HG03457 (cell line): ENCODE measurements around the gene DDX6.
"Not testable (repeated sequence)": the region's sequence is repeated elsewhere in the genome, so short reads cannot be mapped to it uniquely, and the experiment has no call there.

Source experiments
- ATAC-seq: cut with Tn5 transposase; IDR thresholded peaks from one replicate; pipeline ENCODE4 v1.9.1; 2021; ENCODE audit warnings: moderate number of reproducible peaks; ENCODE audit not compliant: unreplicated experiment

The DDX6 gene

GRCh38 chr11:118791111-118791960 lies at the start of gene DDX6:
DDX6 (minus strand) TSS chr11:118791164; CDS start chr11:118786251, 4,913 bp downstream.
- no peak for ATAC-seq

GRCh38 chr11:118838905-118839553 lies 48.1 kb upstream of the DDX6 start:
- ATAC-seq = no peak

- no peak for ATAC-seq
Observed at GRCh38 chr11:118837868-118838267, 46.9 kb upstream of the DDX6 start.

- no peak for ATAC-seq
Observed at GRCh38 chr11:118834427-118835028, 43.6 kb upstream of the DDX6 start.

- ATAC-seq = no peak
Observed at GRCh38 chr11:118827118-118827517, 36.2 kb upstream of the DDX6 start.

GRCh38 chr11:118822936-118823510 lies 32.1 kb upstream of the DDX6 start:
- ATAC-seq = not testable (repeated sequence)

- ATAC-seq = peak; percentile 75
Observed at GRCh38 chr11:118820412-118821357, 29.7 kb upstream of the DDX6 start.

- ATAC-seq = not testable (repeated sequence)
Observed at GRCh38 chr11:118820025-118820379, 29.0 kb upstream of the DDX6 start.

- ATAC-seq = no peak
Observed at GRCh38 chr11:118819334-118820024, 28.5 kb upstream of the DDX6 start.

GRCh38 chr11:118818130-118818529 lies 27.2 kb upstream of the DDX6 start:
- ATAC-seq = no peak

GRCh38 chr11:118813551-118813950 lies 22.6 kb upstream of the DDX6 start:
- ATAC-seq = no peak

- no peak for ATAC-seq
Observed at GRCh38 chr11:118812485-118812884, 21.5 kb upstream of the DDX6 start.

GRCh38 chr11:118807800-118808778 lies 17.1 kb upstream of the DDX6 start:
- ATAC-seq = no peak

GRCh38 chr11:118806400-118806799 lies 15.4 kb upstream of the DDX6 start:
- ATAC-seq = no peak

- ATAC-seq = no peak
Observed at GRCh38 chr11:118804094-118804493, 13.1 kb upstream of the DDX6 start.

GRCh38 chr11:118799372-118799771 lies 8.4 kb upstream of the DDX6 start:
- ATAC-seq = no peak

- ATAC-seq = no peak
Observed at GRCh38 chr11:118797510-118797909, 6.5 kb upstream of the DDX6 start.

GRCh38 chr11:118792570-118793124 lies 1.7 kb upstream of the DDX6 start:
- ATAC-seq = peak; percentile 46
